CD1c-positive myeloid dendritic cell (primary cell): ENCODE data around the gene LYG1.

Experiments
- DNase-seq: peaks from one replicate; pipeline ENCODE4 v3.0.0-alpha.2; 2016; ENCODE audit errors: extremely low spot score

Gene LYG1

DNA sequence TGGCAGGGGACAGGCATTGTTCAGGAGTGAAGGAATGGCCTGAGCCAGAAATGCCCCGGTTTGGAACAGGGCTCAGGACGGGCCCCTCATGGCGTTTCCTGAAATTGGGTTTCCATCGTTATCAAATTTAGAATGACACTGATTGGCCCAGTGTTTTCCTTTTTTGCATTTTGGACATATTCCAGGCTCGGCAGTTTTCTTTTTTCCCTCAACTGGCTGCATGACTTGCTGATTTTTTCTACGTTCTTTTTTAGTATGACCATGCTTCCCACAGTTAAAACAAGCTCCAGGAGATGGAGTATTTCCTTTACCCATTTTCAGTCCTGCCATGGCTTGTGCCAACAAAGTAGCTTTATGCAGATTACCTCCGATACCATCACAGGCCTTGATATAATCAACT lies 25.1 kb downstream of the LYG1 start:
- no peak for DNase-seq

DNA sequence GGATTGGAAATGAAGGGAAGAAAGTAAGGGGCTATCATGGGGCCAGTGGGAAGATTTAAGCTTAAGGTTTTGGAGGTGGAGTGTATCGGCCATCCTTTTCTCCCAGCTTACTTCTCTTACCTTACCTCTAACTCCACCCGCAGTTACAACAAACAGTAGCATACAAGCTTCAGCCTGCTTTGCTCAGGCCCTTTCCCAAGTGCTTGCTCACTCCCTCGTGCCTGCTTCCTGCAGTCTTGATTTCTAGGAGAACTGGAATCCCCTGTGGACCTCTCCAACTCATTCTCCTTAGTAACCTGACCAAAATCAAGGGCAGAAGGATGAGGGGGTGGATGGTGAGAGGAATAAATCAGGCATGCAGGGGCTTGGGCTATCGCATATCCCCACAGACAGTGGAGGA lies 39.8 kb downstream of the LYG1 start:
- no peak for DNase-seq

DNA sequence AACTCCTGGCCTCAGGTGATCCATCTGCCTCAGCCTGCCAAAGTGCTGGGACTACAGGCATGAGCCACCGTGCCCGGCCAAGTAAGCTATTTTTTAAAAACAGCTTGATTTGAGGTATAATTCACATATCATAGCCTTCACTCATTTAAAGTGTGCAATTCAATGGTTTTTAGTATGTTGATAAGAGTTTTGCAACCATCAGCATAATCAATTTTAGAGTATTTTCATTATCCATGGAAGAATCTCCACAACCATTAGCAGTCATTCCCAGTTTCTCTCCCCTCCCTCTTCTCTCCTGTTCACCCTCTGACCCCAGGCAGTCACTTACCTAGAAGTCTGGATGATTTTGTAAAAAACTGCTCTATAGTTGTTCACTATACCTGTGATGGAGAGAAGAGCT lies 40.8 kb downstream of the LYG1 start:
- no peak for DNase-seq

DNA sequence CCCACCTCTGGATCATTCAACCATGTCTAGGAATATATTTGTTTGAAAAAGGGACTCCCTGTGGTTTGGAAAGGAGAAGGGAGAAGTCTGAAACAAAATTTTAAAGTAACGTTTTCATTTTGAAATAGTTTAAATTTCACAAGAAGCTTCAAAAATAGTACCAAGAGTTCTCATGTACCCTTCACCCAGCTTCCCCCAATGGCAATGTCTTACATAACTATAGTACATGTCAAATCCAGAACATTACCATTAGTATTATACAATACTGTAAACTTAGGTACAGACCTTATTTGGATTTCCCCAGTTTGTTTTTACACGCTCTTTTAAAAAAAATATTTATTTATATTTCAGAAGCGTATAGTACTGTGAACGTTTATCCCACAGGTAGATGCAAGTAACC lies 41.5 kb downstream of the LYG1 start:
- DNase-seq = no peak

DNA sequence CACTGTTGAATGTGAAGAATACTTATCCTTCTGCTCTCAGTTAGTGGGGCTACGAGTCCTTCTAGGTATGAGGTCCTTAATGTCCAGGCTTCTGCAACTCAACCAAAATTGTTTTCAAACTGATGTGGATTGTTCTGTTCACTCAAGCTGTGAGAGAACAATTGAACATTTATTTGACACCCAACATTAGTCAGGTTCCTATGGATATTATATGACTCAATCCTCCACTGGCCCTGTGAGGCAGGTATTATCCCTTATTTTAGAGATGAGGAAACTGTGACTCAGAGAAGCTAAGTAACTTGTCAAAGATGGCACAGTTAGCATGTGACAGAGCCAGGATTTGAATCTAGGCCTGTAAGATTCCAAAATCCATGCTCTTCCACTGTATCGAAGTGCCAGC lies 44.3 kb downstream of the LYG1 start:
- DNase-seq = no peak

DNA sequence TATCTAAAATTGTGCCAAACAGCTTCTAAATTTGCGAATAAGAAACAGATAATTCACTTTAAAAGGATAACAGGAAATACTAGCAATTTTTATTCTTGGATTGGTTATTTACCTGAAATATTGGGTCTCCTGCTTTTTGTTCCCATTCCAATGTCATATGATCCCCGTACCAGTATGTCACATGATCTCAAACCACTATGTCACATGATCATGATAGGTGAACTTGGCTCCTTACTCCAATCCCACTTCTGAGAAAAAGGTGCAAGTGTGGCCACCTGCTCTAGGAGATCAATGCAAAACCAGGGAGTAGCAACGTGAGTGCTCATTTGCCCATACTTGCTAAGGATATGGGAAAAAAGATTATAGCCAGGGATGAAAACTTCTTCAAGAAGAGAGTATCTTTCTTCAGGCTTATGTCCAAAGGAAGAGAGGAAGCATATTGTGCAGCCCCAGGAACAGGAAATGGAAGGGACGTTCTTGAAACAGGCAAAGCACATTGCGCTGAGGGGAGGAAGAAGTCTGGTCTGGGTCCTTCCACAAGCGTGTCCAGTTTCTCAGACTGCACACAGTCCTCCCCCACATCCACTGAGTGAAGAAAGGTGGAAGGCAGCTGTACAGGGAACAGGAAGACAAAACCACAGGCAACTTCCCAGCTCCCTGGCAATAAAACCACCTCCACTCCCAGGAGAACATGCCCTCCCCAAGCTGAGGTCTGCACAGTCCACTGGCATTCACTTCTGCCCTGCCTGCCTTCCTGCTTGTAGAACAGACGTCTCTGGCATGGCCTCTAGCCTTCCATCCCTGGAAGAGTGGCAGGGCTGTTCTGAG lies 45.3 kb downstream of the LYG1 start, which contains the start of gene LYG2:
Gene LYG2, minus strand, starts transcription at position 176 of the 828 bp plus-strand sequence. CDS start 1,406 bp downstream, outside the sequence.
- DNase-seq = no peak

DNA sequence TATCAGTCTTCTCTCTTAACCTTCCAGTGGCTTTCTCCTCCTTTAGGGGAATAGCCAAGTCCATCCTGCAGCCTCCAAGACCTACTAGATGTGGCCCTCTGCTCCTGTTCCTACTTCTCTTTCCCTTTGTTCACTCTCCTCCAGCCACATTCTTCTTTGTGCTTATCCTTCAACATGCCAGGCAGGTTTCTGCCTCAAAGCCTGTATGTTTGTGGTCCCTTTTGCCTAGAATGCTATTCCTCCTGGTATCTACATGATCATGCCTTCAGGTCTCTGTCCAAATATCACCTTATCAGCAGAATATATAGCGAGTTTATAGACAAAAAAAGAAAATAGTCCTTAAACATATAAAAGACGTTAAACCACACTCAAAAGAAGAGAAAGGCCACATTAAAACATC lies 51.0 kb downstream of the LYG1 start:
- DNase-seq = no peak

DNA sequence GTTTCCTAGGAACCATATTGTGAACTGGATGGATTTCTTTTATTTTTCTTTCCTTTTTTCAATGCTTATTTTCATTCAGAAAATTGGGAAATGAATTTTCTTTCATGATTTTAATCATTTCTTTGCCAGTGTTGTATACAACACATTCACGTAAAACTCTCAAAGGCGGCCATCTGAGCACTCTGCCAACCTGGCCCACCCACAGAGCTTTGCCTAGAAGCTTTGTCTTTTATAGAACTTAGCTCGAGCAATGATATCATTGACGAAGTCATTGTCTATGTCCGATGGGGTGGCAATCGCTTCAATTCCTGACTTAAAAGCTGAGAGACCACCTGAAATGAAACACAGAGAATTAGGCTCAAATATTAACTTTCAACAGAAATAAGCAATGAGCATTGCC lies 58.8 kb downstream of the LYG1 start:
- DNase-seq = no peak

DNA sequence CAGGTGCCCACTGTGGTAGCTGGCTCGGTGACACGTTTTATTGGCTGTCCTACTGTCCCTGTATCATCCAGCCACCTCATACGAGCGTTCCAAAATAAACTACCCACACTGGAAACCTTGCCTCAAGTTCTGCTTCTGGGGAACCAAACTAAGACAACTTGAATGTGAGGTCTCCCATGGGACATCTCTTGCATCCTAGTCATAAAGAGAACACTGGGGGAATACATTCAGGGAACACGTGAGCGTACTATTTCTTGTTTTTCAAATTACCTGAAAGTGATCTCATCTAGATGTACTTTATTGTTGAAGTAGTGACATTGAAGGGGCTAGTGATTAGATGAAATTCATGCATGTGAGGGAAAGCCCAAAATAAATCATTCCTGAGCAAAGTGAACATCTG lies 60.6 kb downstream of the LYG1 start:
- no peak for DNase-seq

DNA sequence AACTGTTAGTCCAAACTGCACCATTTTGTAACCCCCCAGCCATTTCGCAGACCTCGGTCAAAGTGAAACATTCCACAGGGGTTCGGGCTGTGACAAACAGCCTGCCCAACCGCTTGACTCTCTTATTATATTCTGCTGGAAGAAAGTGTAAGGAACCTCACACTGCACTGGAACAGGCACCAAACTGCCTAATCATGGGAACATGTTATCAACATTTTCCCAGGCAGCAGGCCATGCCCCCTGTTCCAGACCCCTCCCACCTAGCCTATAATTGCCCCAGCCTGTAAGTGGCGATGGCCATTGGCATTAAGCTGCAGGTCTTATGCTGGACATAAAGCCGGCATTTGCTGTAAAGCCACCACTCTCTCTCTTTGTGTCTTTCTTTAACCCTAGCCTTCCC lies 62.4 kb downstream of the LYG1 start:
- no peak for DNase-seq
